Measurements from ENCODE around the gene STXBP2.

The STXBP2 gene

GRCh38 chr19:7614859-7615741, 21.8 kb upstream of the STXBP2 start:
- no peak for DNase-seq

- no peak for DNase-seq
These were observed 19.7 kb upstream of the STXBP2 start for GRCh38 chr19:7617172-7617571.

GRCh38 chr19:7617735-7618134, 19.2 kb upstream of the STXBP2 start:
- no peak for DNase-seq

- peak; percentile 1 for DNase-seq
These were observed 18.6 kb upstream of the STXBP2 start for GRCh38 chr19:7618348-7618747.

GRCh38 chr19:7618771-7619510, 18.0 kb upstream of the STXBP2 start:
- DNase-seq: peak; percentile 0

- no peak for DNase-seq
These were observed 17.1 kb upstream of the STXBP2 start for GRCh38 chr19:7619671-7620441.

- no peak for DNase-seq
These were observed 16.2 kb upstream of the STXBP2 start for GRCh38 chr19:7620442-7621412.

- DNase-seq: no peak
These were observed 13.8 kb upstream of the STXBP2 start for GRCh38 chr19:7622933-7623685.

- DNase-seq: no peak
These were observed 12.9 kb upstream of the STXBP2 start for GRCh38 chr19:7623725-7624603.

- no peak for DNase-seq
These were observed 12.1 kb upstream of the STXBP2 start for GRCh38 chr19:7624810-7625209.

- no peak for DNase-seq
These were observed 11.0 kb upstream of the STXBP2 start for GRCh38 chr19:7625763-7626372.

- no peak for DNase-seq
These were observed 9.7 kb upstream of the STXBP2 start for GRCh38 chr19:7627166-7627565.

GRCh38 chr19:7628589-7629311, 8.2 kb upstream of the STXBP2 start:
- DNase-seq: no peak

- DNase-seq: peak; percentile 95
These were observed 7.4 kb upstream of the STXBP2 start, which contains the start of the genes PET100 and XAB2 for GRCh38 chr19:7629347-7630054. PET100 (plus strand) TSS chr19:7629793; CDS start chr19:7629834, 41 bp downstream. XAB2 (minus strand) TSS chr19:7629545; CDS start chr19:7629527, 18 bp downstream.

- DNase-seq: no peak
These were observed 5.3 kb upstream of the STXBP2 start for GRCh38 chr19:7631577-7631976.

GRCh38 chr19:7632340-7633203, 4.3 kb upstream of the STXBP2 start:
- DNase-seq: no peak

- DNase-seq: peak; percentile 66
These were observed 3.2 kb upstream of the STXBP2 start, which contains the start of gene PCP2 for GRCh38 chr19:7633698-7634097. PCP2 (minus strand) TSS chr19:7633719; CDS start chr19:7633457, 262 bp downstream.

All from NCI-H146 (cell line).